NOMO-1 treated with dmso at 0.1 percent for 144 hours (cell line): ENCODE results near the gene SMC3.

ENCODE experiments used
- DNase-seq: peaks from one replicate; lab custom pipeline; 2025; ENCODE audit not compliant: unreplicated experiment; lab: John Stamatoyannopoulos, UW

SMC3 gene

GRCh38 chr10:110544958-110545537, 22.4 kb upstream of the SMC3 start:
- DNase-seq = no peak

- no peak for DNase-seq
Observed at GRCh38 chr10:110546077-110546476, 21.4 kb upstream of the SMC3 start.

GRCh38 chr10:110546499-110547110, 20.9 kb upstream of the SMC3 start:
- DNase-seq = no peak

- DNase-seq = peak; percentile 13
Observed at GRCh38 chr10:110547139-110547761, 20.2 kb upstream of the SMC3 start.

- DNase-seq = no peak
Observed at GRCh38 chr10:110548002-110548401, 19.5 kb upstream of the SMC3 start.

GRCh38 chr10:110549211-110549610, 18.3 kb upstream of the SMC3 start:
- DNase-seq = no peak

- no peak for DNase-seq
Observed at GRCh38 chr10:110553905-110554304, 13.6 kb upstream of the SMC3 start.

GRCh38 chr10:110556296-110556695, 11.2 kb upstream of the SMC3 start:
- DNase-seq = no peak

- peak; percentile 51 for DNase-seq
Observed at GRCh38 chr10:110556969-110557601, 10.4 kb upstream of the SMC3 start.

- no peak for DNase-seq
Observed at GRCh38 chr10:110558041-110558440, 9.5 kb upstream of the SMC3 start.

GRCh38 chr10:110560012-110560411, 7.5 kb upstream of the SMC3 start:
- no peak for DNase-seq

GRCh38 chr10:110561292-110561691, 6.2 kb upstream of the SMC3 start:
- DNase-seq = no peak

- no peak for DNase-seq
Observed at GRCh38 chr10:110562348-110562747, 5.1 kb upstream of the SMC3 start.

GRCh38 chr10:110563132-110563531, 4.4 kb upstream of the SMC3 start:
- no peak for DNase-seq

- no peak for DNase-seq
Observed at GRCh38 chr10:110566472-110567200, 859 bp upstream of the SMC3 start.

GRCh38 chr10:110568055-110568735, 700 bp downstream of the SMC3 start:
- DNase-seq = no peak

GRCh38 chr10:110569122-110569521, 1.6 kb downstream of the SMC3 start:
- no peak for DNase-seq

- no peak for DNase-seq
Observed at GRCh38 chr10:110569736-110570135, 2.2 kb downstream of the SMC3 start.

- no peak for DNase-seq
Observed at GRCh38 chr10:110571093-110571743, 3.7 kb downstream of the SMC3 start.

GRCh38 chr10:110572862-110573261, 5.4 kb downstream of the SMC3 start:
- DNase-seq = no peak
